Fibroblast of gingiva (primary cell): ENCODE data around the gene USP13.
"Not testable (repeated sequence)": the region's sequence is repeated elsewhere in the genome, so short reads cannot be mapped to it uniquely, and the experiment has no call there.

Source experiments
- DNase-seq: peaks from one replicate; pipeline ENCODE4 v3.0.0-alpha.2; 2011; ENCODE audit warnings: low read depth

Gene USP13

DNA sequence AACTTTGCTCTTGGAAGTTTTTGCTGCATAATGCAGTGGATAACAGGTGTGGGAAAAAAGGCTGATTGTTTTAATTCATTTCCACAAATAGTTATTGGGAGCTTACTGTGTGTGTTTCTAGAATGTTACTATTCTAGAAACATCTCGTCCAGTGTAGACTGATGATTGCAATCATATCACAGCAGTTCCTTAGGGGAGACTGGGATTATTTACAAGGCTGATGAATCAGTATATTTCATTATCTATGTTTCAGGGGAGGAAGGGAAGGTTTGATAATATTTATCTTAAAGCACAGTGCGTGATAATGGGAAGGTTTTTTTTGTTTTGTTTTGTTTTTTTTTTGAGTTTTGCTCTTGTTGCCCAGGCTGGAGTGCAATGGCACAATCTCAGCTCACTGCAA, 2.4 kb downstream of the USP13 start:
- DNase-seq: no peak

GRCh38 chr3:179658606-179659005, 5.8 kb downstream of the USP13 start:
- no peak for DNase-seq

DNA sequence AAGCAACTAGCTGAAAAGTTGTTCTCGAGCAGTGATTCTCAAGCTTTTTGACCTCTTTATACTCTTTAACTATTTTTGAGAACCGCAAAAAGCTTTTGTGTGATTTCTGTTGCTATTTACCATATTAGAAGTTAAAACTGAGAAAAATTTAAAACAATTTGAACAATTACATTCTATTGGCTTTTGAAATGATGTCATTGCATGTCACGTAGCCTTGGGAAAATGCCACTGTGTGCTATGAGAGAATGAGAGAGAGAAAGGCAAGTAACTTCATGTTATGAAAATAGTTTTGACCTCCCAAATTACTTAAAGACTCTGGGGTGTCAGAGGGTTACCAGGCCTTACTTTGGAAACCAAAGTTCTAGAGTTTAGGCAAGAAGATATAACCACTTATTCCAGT, 8.0 kb downstream of the USP13 start:
- no peak for DNase-seq

GRCh38 chr3:179661777-179662176, 8.9 kb downstream of the USP13 start:
- DNase-seq: no peak

GRCh38 chr3:179663093-179663492, 10.3 kb downstream of the USP13 start:
- DNase-seq: no peak

DNA sequence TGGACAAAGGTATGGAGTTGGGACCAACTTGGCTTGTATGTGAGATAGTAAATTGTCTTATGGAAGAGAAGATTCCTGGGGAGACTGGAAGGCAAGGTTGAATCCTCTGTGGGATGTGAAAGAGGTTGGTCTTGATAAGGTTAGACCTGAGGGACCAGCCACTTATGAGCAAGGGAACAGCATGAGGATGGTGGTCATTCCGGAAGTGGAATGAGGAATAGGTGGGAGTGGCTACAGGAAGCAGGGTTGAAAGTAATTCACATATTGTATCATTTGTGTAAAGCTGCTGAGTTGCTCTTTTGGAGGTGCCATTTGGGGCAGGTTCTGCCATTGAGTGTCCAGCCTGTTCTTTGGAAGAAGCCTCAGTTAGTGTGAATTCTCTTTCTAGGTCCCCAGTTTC, 13.2 kb downstream of the USP13 start:
- DNase-seq: no peak

GRCh38 chr3:179666436-179667035, 13.7 kb downstream of the USP13 start:
- DNase-seq: peak; percentile 17

- DNase-seq: no peak
Observed at GRCh38 chr3:179668429-179668828, 15.6 kb downstream of the USP13 start.

DNA sequence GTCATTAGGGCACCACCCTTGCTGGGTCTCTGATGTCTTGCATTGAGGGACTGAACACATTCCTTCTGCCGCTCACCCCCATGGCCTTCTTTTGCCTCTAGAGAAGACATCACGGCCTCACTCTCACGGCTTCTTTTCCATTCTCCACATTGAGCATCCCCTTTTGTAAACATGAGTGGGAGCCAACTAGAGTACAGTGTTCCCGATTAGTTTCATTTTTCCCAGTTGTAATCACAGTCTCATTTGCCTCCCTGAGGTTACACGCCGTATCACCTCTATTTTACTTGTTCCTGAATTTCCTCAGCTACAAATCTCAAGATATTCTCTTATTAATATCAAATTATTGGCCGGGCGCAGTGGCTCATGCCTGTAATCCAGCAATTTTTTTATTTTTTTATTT, 17.5 kb downstream of the USP13 start:
- DNase-seq: peak; percentile 20

DNA sequence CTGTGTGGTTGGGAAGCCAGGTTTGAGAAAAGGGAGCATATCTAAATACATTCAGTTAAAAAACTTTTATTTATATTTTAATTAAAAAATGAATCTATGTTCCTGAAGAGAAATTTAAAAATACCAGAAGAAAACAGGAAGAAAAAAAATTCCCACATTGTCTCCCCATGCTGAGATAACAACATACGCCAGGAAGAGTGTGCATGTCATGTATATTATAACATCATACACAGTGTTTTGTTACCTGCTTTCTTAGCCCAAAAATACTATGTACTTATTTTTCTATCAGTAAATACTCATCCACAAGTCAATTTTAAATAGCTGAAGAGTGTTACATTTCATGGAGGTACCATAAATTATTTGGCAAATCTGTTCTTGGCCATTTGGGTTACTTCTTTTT, 18.5 kb downstream of the USP13 start:
- DNase-seq: no peak

- DNase-seq: peak; percentile 22
Observed at GRCh38 chr3:179671747-179672242, 19.0 kb downstream of the USP13 start.

GRCh38 chr3:179672918-179673317, 20.1 kb downstream of the USP13 start:
- no peak for DNase-seq

DNA sequence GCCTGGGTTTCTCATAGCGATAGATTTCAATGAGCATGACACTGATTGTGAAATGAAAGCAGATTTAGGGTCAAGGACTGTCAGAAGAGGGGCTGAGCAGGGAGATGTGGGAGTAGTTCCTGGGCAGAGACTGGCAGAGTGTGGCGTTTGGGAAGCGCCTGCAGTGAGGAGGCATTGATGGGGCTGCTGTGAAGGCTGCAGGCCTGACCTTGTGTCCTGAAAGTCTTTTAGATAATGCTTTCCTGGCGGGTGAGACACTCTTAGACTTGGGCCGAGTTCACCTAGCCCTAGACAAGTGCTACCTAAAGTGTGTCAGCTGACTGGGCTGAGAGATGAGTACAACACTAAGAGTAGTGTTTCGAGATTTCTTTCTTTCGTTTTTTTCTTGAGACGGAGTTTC, 20.7 kb downstream of the USP13 start:
- no peak for DNase-seq

DNA sequence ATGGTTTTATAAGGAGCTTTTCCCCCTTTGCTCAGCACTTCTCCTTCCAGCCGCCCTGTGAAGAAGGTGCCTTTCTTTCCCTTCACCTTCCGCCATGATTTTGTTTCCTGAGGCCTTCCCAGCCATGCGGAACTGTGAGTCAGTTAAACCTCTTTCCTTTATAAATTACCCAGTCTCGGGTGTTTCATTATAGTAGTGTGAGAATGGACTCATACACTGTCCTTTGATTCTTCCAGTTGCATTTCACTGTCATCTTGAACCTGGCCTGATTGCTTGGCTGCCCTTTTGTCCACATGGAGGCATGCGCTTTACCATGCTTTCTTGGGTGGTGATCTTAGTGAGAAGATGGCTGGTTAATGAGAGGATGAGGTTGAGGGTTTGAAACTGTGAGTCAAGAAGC, 23.2 kb downstream of the USP13 start:
- DNase-seq: no peak

GRCh38 chr3:179677884-179678283, 25.0 kb downstream of the USP13 start:
- DNase-seq: no peak

DNA sequence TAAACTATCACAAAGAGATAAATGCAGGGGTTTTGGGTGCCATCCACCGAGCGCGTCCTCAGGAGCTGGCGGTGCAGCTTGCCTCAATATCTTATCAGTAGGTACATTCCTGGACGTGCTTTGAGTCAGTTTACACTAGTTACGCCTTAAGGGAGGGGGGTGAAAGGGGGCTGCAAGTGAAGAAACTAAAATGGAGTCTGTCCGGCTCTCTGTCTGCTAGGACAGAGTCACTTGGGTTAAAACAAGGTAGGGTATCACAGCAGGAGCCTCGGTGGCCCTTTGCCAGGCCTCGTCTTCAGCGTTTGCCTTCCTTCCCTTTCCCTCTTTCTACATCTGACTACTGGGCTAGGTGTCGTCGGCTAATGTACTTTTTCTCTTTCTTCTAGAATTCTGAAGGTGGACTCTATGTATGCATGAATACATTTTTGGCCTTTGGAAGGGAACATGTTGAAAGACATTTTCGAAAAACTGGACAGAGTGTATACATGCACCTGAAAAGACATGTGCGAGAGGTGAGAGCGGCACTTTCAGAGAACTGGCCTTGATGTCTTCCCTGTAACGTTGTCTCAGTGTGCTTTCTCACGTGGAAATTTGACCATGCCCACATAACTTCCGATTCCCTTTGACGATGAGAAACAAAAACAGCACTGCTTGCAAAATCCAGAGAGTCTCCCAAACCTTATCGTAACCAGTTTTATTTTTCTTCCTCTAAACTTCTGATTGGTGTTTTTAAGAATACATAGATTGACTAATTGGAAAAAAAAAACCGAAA, 28.8 kb downstream of the USP13 start:
- DNase-seq: peak; percentile 16

GRCh38 chr3:179682426-179683080, 29.7 kb downstream of the USP13 start:
- no peak for DNase-seq

DNA sequence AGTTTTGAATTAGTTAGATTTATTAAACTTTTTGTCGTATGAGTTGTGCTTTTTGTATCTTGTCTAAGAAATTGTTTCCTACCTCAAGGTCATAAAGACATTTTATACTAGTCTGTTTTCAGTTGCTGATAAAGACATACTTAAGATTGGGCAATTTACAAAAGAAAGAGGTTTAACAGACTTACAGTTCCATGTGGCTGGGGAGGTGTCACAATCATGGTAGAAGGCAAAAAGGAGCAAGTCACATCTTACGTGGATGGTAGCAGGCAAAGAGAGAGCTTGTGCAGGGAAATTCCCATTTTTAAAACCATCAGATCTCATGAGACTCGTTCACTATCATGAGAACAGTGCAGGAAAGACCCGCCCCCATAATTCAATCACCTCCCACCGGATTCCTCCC, 30.4 kb downstream of the USP13 start:
- DNase-seq: not testable (repeated sequence)

- DNase-seq: no peak
Observed at GRCh38 chr3:179687967-179688535, 35.2 kb downstream of the USP13 start.

- DNase-seq: no peak
Observed at GRCh38 chr3:179688850-179689249, 36.0 kb downstream of the USP13 start.

GRCh38 chr3:179694731-179695130, 41.9 kb downstream of the USP13 start:
- DNase-seq: no peak

- DNase-seq: no peak
Observed at GRCh38 chr3:179695672-179696313, 43.0 kb downstream of the USP13 start.
